HepG2 (cell line): ENCODE measurements around the gene AMPD2.

Source experiments
- BRD4 ChIP-seq: sonication (generic); formaldehyde crosslinking; IDR thresholded peaks from 2 replicates; pipeline ENCODE4 v1.4.0; 2020; ENCODE audit warnings: missing genetic modification reagents
- EEA1 ChIP-seq: sonication (generic); formaldehyde crosslinking; IDR thresholded peaks from 2 replicates; pipeline ENCODE4 v1.5.1; 2020; ENCODE audit warnings: mild to moderate bottlenecking, missing genetic modification reagents, borderline replicate concordance
- EP300 ChIP-seq, 3 experiments: sonication (generic) in 1 of 3; formaldehyde crosslinking in 1 of 3; IDR thresholded peaks; 2 replicates each; pipeline versions ENCODE4 v1.5.1 to v1.6.1; 2011 to 2020; ENCODE audit warnings: low read depth in 2 of 3, low read length in 2 of 3, borderline replicate concordance in 1 of 3, improper control_type of control experiment in 1 of 3, mild to moderate bottlenecking in 1 of 3, missing genetic modification reagents in 1 of 3, moderate library complexity in 1 of 3
- HES4 ChIP-seq: sonication (generic); formaldehyde crosslinking; IDR thresholded peaks from 2 replicates; pipeline ENCODE4 v1.9.0; 2021; ENCODE audit warnings: mild to moderate bottlenecking, missing genetic modification reagents, borderline replicate concordance
- HNRNPK ChIP-seq: fragments of 200-400 bp; formaldehyde crosslinking; IDR thresholded peaks from 2 replicates; pipeline ENCODE4 v1.6.1; 2018; ENCODE audit warnings: low read length, low read depth, moderate library complexity, mild to moderate bottlenecking; ENCODE audit not compliant: poor library complexity, severe bottlenecking
- RELA ChIP-seq: sonication (generic); formaldehyde crosslinking; IDR thresholded peaks from 2 replicates; pipeline ENCODE4 v1.4.0; 2020; ENCODE audit warnings: missing genetic modification reagents
- ZNF598 ChIP-seq: sonication (generic); formaldehyde crosslinking; IDR thresholded peaks from 2 replicates; pipeline ENCODE4 v1.5.1; 2020; ENCODE audit warnings: mild to moderate bottlenecking, missing genetic modification reagents, borderline replicate concordance
- TF ChIP-seq, protein P1 (sequence below): sonication (generic); formaldehyde crosslinking; IDR thresholded peaks from 2 replicates; pipeline ENCODE4 v1.4.0; 2020; ENCODE audit warnings: missing genetic modification reagents
- TF ChIP-seq, protein P2 (sequence below): sonication (generic); formaldehyde crosslinking; IDR thresholded peaks from 2 replicates; pipeline ENCODE4 v1.5.0; 2020; ENCODE audit warnings: mild to moderate bottlenecking, missing genetic modification reagents, moderate library complexity
- TF ChIP-seq, protein P3 (sequence below): sonication (generic); formaldehyde crosslinking; IDR thresholded peaks from 2 replicates; pipeline ENCODE4 v1.9.0; 2021; ENCODE audit warnings: missing genetic modification reagents, borderline replicate concordance

DNA sequence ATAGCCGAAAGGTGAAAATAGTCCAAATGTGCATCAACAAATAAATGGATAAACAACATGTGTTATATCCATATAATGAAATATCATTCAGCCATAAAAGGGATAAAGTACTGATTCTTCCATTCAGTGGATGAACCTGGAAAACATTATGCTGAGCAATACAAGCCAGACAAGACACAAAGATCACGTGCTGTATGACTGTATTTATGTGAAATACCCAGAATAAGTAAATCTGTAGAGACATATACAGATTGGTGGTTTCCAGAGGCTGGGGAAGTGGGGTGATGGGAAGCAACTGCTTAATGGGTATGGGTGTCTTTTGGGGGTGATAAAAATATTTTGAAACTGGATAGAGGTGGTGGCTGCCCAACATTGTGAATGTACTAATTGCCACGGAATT lies 23.0 kb downstream of the AMPD2 start:
- TF ChIP-seq HNRNPK (no peak), BRD4 (CRISPR knock-in tag) (no peak), EEA1 (CRISPR knock-in tag) (no peak), ZNF598 (CRISPR knock-in tag) (no peak), EP300 (IDR thresholded peaks at IDR 0.05; ENCODE audit: low read depth in 2 of 2, low read length in 2 of 2) (no peak), EP300 (CRISPR knock-in tag; IDR thresholded peaks at IDR 0.05; ENCODE audit: borderline replicate concordance) (no peak), HES4 (CRISPR knock-in tag) (no peak), RELA (no peak)
- TF ChIP-seq, protein P1, sequence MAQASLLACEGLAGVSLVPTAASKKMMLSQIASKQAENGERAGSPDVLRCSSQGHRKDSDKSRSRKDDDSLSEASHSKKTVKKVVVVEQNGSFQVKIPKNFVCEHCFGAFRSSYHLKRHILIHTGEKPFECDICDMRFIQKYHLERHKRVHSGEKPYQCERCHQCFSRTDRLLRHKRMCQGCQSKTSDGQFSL (CRISPR knock-in tag): no peak
- TF ChIP-seq, protein P2, sequence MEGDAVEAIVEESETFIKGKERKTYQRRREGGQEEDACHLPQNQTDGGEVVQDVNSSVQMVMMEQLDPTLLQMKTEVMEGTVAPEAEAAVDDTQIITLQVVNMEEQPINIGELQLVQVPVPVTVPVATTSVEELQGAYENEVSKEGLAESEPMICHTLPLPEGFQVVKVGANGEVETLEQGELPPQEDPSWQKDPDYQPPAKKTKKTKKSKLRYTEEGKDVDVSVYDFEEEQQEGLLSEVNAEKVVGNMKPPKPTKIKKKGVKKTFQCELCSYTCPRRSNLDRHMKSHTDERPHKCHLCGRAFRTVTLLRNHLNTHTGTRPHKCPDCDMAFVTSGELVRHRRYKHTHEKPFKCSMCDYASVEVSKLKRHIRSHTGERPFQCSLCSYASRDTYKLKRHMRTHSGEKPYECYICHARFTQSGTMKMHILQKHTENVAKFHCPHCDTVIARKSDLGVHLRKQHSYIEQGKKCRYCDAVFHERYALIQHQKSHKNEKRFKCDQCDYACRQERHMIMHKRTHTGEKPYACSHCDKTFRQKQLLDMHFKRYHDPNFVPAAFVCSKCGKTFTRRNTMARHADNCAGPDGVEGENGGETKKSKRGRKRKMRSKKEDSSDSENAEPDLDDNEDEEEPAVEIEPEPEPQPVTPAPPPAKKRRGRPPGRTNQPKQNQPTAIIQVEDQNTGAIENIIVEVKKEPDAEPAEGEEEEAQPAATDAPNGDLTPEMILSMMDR (CRISPR knock-in tag): no peak
- TF ChIP-seq, protein P3, sequence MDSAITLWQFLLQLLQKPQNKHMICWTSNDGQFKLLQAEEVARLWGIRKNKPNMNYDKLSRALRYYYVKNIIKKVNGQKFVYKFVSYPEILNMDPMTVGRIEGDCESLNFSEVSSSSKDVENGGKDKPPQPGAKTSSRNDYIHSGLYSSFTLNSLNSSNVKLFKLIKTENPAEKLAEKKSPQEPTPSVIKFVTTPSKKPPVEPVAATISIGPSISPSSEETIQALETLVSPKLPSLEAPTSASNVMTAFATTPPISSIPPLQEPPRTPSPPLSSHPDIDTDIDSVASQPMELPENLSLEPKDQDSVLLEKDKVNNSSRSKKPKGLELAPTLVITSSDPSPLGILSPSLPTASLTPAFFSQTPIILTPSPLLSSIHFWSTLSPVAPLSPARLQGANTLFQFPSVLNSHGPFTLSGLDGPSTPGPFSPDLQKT (CRISPR knock-in tag): no peak
